Keratinocyte (primary cell): ENCODE results near the gene SCN8A. TPM values are rescaled to one million over a fixed set of nuclear protein-coding genes. Genes with fewer than 3 reads are reported as not detected.

Experiments used
- DNase-seq: peaks from one replicate; pipeline ENCODE4 v3.0.0-alpha.2; 2011; ENCODE audit warnings: low read depth, missing footprints, low spot score
- FAIRE-seq: peaks from 2 replicates; lab custom pipeline; 2011; peaks lifted over from hg19 to GRCh38; lab: Jason Lieb, UNC
- H2AFZ ChIP-seq: 2 replicates; pipeline ENCODE4 v1.6.0; 2012; ENCODE audit warnings: low read length, control low read depth, inconsistent platforms; ENCODE audit not compliant: control insufficient read depth
- H3K27ac ChIP-seq: 2 replicates; pipeline ENCODE4 v1.5.1; 2011; ENCODE audit warnings: low read length; ENCODE audit not compliant: control insufficient read depth, insufficient read depth
- H3K27me3 ChIP-seq: 3 replicates; pipeline ENCODE4 v1.6.0; 2011; ENCODE audit warnings: low read length; ENCODE audit not compliant: control insufficient read depth, insufficient read depth; ENCODE audit errors: extremely low read depth
- H3K36me3 ChIP-seq, 2 experiments: 2 replicates in 1 of 2; 3 replicates in 1 of 2; pipeline ENCODE4 v1.5.1; 2011; ENCODE audit warnings: low read length in 2 of 2, mild to moderate bottlenecking in 1 of 2; ENCODE audit not compliant: control insufficient read depth in 2 of 2, insufficient read depth in 2 of 2; ENCODE audit errors: extremely low read depth in 1 of 2
- H3K4me1 ChIP-seq: 3 replicates; pipeline ENCODE4 v1.5.1; 2011; ENCODE audit warnings: low read length; ENCODE audit not compliant: control insufficient read depth, insufficient read depth; ENCODE audit errors: extremely low read depth
- H3K4me2 ChIP-seq: 3 replicates; pipeline ENCODE4 v1.6.0; 2011; ENCODE audit warnings: low read depth, low read length; ENCODE audit not compliant: control insufficient read depth, insufficient read depth; ENCODE audit errors: extremely low read depth
- H3K4me3 ChIP-seq, 3 experiments: fragments of 200-600 bp in 1 of 3; sonication (generic) in 1 of 3; 2 replicates in 2 of 3; 3 replicates in 1 of 3; pipeline ENCODE4 v1.5.1; 2011 to 2016; ENCODE audit warnings: low read length in 3 of 3, mild to moderate bottlenecking in 3 of 3, control low read depth in 2 of 3, inconsistent platforms in 1 of 3, low read depth in 1 of 3, mixed read lengths in 1 of 3, mixed run types in 1 of 3, moderate library complexity in 1 of 3; ENCODE audit not compliant: control insufficient read depth in 2 of 3, insufficient read depth in 2 of 3; ENCODE audit errors: extremely low read depth in 1 of 3
- H3K79me2 ChIP-seq: 2 replicates; pipeline ENCODE4 v1.6.0; 2012; ENCODE audit warnings: low read length; ENCODE audit not compliant: control insufficient read depth, insufficient read depth
- H3K9ac ChIP-seq: 3 replicates; pipeline ENCODE4 v1.6.0; 2011; ENCODE audit warnings: low read length; ENCODE audit not compliant: control insufficient read depth, insufficient read depth; ENCODE audit errors: extremely low read depth
- H3K9me1 ChIP-seq: 3 replicates; pipeline ENCODE4 v1.6.0; 2011; ENCODE audit warnings: low read length; ENCODE audit not compliant: control insufficient read depth, insufficient read depth; ENCODE audit errors: extremely low read depth
- H3K9me3 ChIP-seq: 2 replicates; pipeline ENCODE4 v1.5.1; 2012; ENCODE audit warnings: low read depth, low read length; ENCODE audit not compliant: control insufficient read depth
- H4K20me1 ChIP-seq: 3 replicates; pipeline ENCODE4 v1.6.0; 2011; ENCODE audit warnings: low read length; ENCODE audit not compliant: control insufficient read depth, insufficient read depth; ENCODE audit errors: extremely low read depth
- CTCF ChIP-seq, 3 experiments: IDR thresholded peaks in 1 of 3; conservative IDR thresholded peaks in 1 of 3; optimal IDR thresholded peaks in 1 of 3; 2 replicates in 2 of 3; 3 replicates in 1 of 3; pipeline versions ENCODE3 to v1.5.1; 2011; ENCODE audit warnings: low read length in 3 of 3, mild to moderate bottlenecking in 3 of 3, moderate library complexity in 2 of 3, control low read depth in 1 of 3, inconsistent platforms in 1 of 3; ENCODE audit not compliant: insufficient read depth in 2 of 3; ENCODE audit errors: extremely low read depth in 1 of 3
- EZH2 ChIP-seq: IDR thresholded peaks from one replicate; pipeline ENCODE4 v1.6.1; 2012; ENCODE audit warnings: inconsistent platforms, mild to moderate bottlenecking, low read length, moderate library complexity
- dilution Hi-C: fragments of 300-500 bp; cut with MboI; formaldehyde crosslinking; loops from one replicate; pipeline ENCODE4 v1.7.0; 2020; ENCODE audit warnings: low sequenced_read_pairs; ENCODE audit not compliant: extremely low pct_ligation_motif_present
- polyA plus RNA-seq, 5 experiments: library from polyadenylated mRNA; depleted of rRNA in 3 of 5; stranded (reverse) in 3 of 5; stranded (forward) in 1 of 5; unstranded in 1 of 5; fragments of >200 nt; gene quantifications; 1 replicate in 1 of 5; 2 replicates in 3 of 5; 3 replicates in 1 of 5; pipeline versions ENCODE4 v1.2.1 to v1.2.3, GENCODE V29; 2011 to 2012; ENCODE audit warnings: missing spikeins in 2 of 5, low read depth in 1 of 5, low replicate concordance in 1 of 5

The SCN8A gene
- polyA plus RNA-seq, 1 donor (not counting 4 experiments of a cell fraction or from before 2014, with no cell fraction given): 1.1 TPM

DNA sequence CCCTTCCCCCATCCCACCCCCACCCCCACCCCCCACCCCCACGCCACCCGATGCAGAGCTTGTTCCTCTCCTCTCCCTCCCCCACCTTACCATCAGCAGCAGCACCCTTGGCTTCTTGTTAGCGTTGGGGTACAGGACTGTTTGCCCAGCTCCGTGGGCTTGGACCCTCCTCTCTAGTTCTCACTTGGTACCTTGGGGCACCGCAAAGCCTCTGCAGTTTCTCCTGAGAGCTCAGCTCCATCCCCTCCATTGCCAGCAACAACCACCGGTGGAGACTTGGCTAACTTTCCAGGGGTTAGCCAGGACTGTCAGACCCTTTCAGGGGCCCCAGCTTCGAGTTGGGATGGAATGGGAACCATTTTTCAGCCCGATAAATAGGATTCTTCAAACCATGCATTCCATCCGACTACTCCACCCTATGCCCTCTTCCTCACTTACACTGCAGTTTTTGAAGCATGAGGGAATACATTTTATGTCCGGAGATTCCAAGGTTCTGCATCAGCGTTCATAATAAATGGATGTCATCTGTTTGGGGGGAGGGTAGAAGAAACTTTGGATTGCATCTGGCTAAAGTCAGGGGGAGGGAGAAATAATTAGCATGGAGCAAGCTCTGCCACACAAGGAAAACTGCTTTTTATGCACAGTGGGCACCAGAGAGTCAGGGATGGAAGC is 1.1 kb downstream of the SCN8A start:
- H3K9ac ChIP-seq: no peak overlapping the region
- H3K27ac ChIP-seq: no peak overlapping the region
- no peak overlapping the region for H3K4me2 ChIP-seq
- H3K4me1 ChIP-seq: no peaks in the 10 kb centered on the region
- peaks cover 37% of the 10 kb centered on the region for H3K27me3 ChIP-seq
- H3K79me2 ChIP-seq: no peaks in the 10 kb centered on the region
- H4K20me1 ChIP-seq: no peaks in the 10 kb centered on the region
- no peak overlapping the region for H3K4me3 ChIP-seq
- no peak for TF ChIP-seq CTCF (optimal IDR thresholded peaks at IDR 0.05 in 1 of 3, IDR thresholded peaks at IDR 0.05 in 1 of 3, conservative IDR thresholded peaks at IDR 0.05 in 1 of 3; ENCODE audit: extremely low read depth in 1 of 3, insufficient read depth in 2 of 3, low read length in 3 of 3)
- peaks cover 2% of the 10 kb centered on the region for H3K9me1 ChIP-seq
- H3K36me3 ChIP-seq: no peaks in the 10 kb centered on the region
- dilution Hi-C loops: no loop called here
- FAIRE-seq (no peak), DNase-seq (no peak)
- H3K9me3 ChIP-seq: no peaks in the 10 kb centered on the region
- H2AFZ ChIP-seq: no peak overlapping the region

- no peaks in the 10 kb centered on the region for H3K4me1 ChIP-seq
- no peak overlapping the region for H3K4me3 ChIP-seq
- FAIRE-seq (no peak), DNase-seq (no peak)
- no peaks in the 10 kb centered on the region for H4K20me1 ChIP-seq
- H3K36me3 ChIP-seq: no peaks in the 10 kb centered on the region
- H3K9me3 ChIP-seq: no peaks in the 10 kb centered on the region
- H3K27ac ChIP-seq: no peak overlapping the region
- no peak overlapping the region for H2AFZ ChIP-seq
- H3K27me3 ChIP-seq: peaks cover 37% of the 10 kb centered on the region
- H3K79me2 ChIP-seq: no peaks in the 10 kb centered on the region
- H3K9ac ChIP-seq: no peak overlapping the region
- TF ChIP-seq CTCF (optimal IDR thresholded peaks at IDR 0.05 in 1 of 3, IDR thresholded peaks at IDR 0.05 in 1 of 3, conservative IDR thresholded peaks at IDR 0.05 in 1 of 3; ENCODE audit: extremely low read depth in 1 of 3, insufficient read depth in 2 of 3, low read length in 3 of 3): no peak
- TF ChIP-seq EZH2: no peak
- H3K4me2 ChIP-seq: no peak overlapping the region
- peaks cover 2% of the 10 kb centered on the region for H3K9me1 ChIP-seq
- dilution Hi-C loops: no loop called here
Measured at GRCh38 chr12:51593021-51593420, 2.0 kb downstream of the SCN8A start.
